CD14-positive monocyte (primary cell): ENCODE measurements around the gene CDH13. TPM values are rescaled to one million over a fixed set of nuclear protein-coding genes. Genes with fewer than 3 reads are reported as not detected.

Source experiments
- DNase-seq, 3 donors: peaks; one replicate each; pipeline ENCODE4 v3.0.0-alpha.2; 2011 to 2022
- H2AFZ ChIP-seq: 2 replicates; pipeline ENCODE4 v1.6.0; 2012; ENCODE audit warnings: mild to moderate bottlenecking, low read depth, low read length, inconsistent platforms; ENCODE audit not compliant: insufficient read depth, poor library complexity, severe bottlenecking
- H3K27ac ChIP-seq, 2 donors: 1 replicate in 1 of 2; 2 replicates in 1 of 2; pipeline ENCODE4 v1.5.1; 2012 to 2013; ENCODE audit warnings: low read length in 2 of 2, control low read depth in 1 of 2, inconsistent platforms in 1 of 2, low read depth in 1 of 2, mild to moderate bottlenecking in 1 of 2
- H3K27me3 ChIP-seq, 2 donors: one replicate each; pipeline versions ENCODE4 v1.6.0 to v1.6.1; 2011 to 2013; ENCODE audit warnings: low read length in 2 of 2; ENCODE audit not compliant: control insufficient read depth in 2 of 2, insufficient read depth in 2 of 2
- H3K36me3 ChIP-seq, 2 donors: replicated peaks in 1 of 2; 1 replicate in 1 of 2; 2 replicates in 1 of 2; pipeline versions ENCODE4 v1.5.1 to v1.6.1; 2012 to 2013; ENCODE audit warnings: low read length in 2 of 2, control low read depth in 1 of 2, inconsistent platforms in 1 of 2, mild to moderate bottlenecking in 1 of 2; ENCODE audit not compliant: insufficient read depth in 2 of 2, control insufficient read depth in 1 of 2
- H3K4me1 ChIP-seq, 2 donors: 1 replicate in 1 of 2; 2 replicates in 1 of 2; pipeline versions ENCODE4 v1.5.1 to v1.6.1; 2012 to 2013; ENCODE audit warnings: low read length in 2 of 2, control low read depth in 1 of 2, inconsistent platforms in 1 of 2, mild to moderate bottlenecking in 1 of 2, moderate library complexity in 1 of 2; ENCODE audit not compliant: insufficient read depth in 2 of 2, control insufficient read depth in 1 of 2
- H3K4me2 ChIP-seq: replicated peaks from 2 replicates; pipeline ENCODE3; 2012; ENCODE audit warnings: low read length, moderate library complexity, mild to moderate bottlenecking; ENCODE audit not compliant: poor library complexity, severe bottlenecking; ENCODE audit errors: extremely low read depth
- H3K4me3 ChIP-seq, 3 experiments: fragments of 200-600 bp in 1 of 3; sonication (generic) in 1 of 3; replicated peaks in 1 of 3; 1 replicate in 2 of 3; 2 replicates in 1 of 3; pipeline ENCODE4 v1.5.1; 2011 to 2013; ENCODE audit warnings: low read length in 3 of 3, mild to moderate bottlenecking in 3 of 3, control low read depth in 2 of 3, low read depth in 2 of 3, inconsistent platforms in 1 of 3, moderate library complexity in 1 of 3
- H3K79me2 ChIP-seq: 2 replicates; pipeline ENCODE4 v1.6.0; 2012; ENCODE audit warnings: mild to moderate bottlenecking, control low read depth, inconsistent platforms, low read length, moderate library complexity; ENCODE audit not compliant: insufficient read depth
- H3K9ac ChIP-seq: 2 replicates; pipeline ENCODE4 v1.6.0; 2017; ENCODE audit warnings: low read length, mild to moderate bottlenecking; ENCODE audit not compliant: insufficient read depth, poor library complexity, severe bottlenecking
- H3K9me3 ChIP-seq, 2 donors: replicated peaks in 1 of 2; 1 replicate in 1 of 2; 2 replicates in 1 of 2; pipeline versions ENCODE4 v1.5.1 to v1.6.1; 2012 to 2013; ENCODE audit warnings: low read length in 2 of 2, control low read depth in 1 of 2; ENCODE audit not compliant: control insufficient read depth in 1 of 2, insufficient read depth in 1 of 2
- H4K20me1 ChIP-seq: 2 replicates; pipeline ENCODE4 v1.6.0; 2012; ENCODE audit warnings: mild to moderate bottlenecking, low read length, control low read depth, moderate library complexity; ENCODE audit not compliant: insufficient read depth
- H3K27ac Mint-ChIP-seq, 7 donors: one replicate each; pipeline ENCODE4 v1.8.0; 2020; ENCODE audit warnings: mild to moderate bottlenecking in 7 of 7, mixed read lengths in 7 of 7, moderate library complexity in 6 of 7, inconsistent platforms in 2 of 7
- H3K27me3 Mint-ChIP-seq, 3 donors: one replicate each; pipeline ENCODE4 v1.8.0; 2021 to 2022; ENCODE audit warnings: low read depth in 3 of 3, mild to moderate bottlenecking in 3 of 3, mixed read lengths in 3 of 3, moderate library complexity in 3 of 3, inconsistent platforms in 1 of 3
- H3K36me3 Mint-ChIP-seq, 2 donors: one replicate each; pipeline ENCODE4 v1.8.0; 2020; ENCODE audit warnings: mixed read lengths in 2 of 2, inconsistent platforms in 1 of 2, mild to moderate bottlenecking in 1 of 2
- H3K4me1 Mint-ChIP-seq: one replicate; pipeline ENCODE4 v1.8.0; 2020; ENCODE audit warnings: mild to moderate bottlenecking, mixed read lengths
- H3K4me3 Mint-ChIP-seq, 2 donors: one replicate each; pipeline ENCODE4 v1.8.0; 2020; ENCODE audit warnings: mild to moderate bottlenecking in 2 of 2, mixed read lengths in 2 of 2, moderate library complexity in 1 of 2
- H3K9me3 Mint-ChIP-seq, 7 donors: one replicate each; pipeline ENCODE4 v1.8.0; 2020 to 2022; ENCODE audit warnings: mixed read lengths in 7 of 7, mild to moderate bottlenecking in 6 of 7, moderate library complexity in 6 of 7, inconsistent platforms in 2 of 7
- CTCF ChIP-seq: fragments of 200-600 bp; IDR thresholded peaks from one replicate; pipeline ENCODE4 v1.8.0; 2022; ENCODE audit warnings: antibody characterized with exemption, mild to moderate bottlenecking
- WGBS: methylation state at CpG from one replicate; pipeline ENCODE4 v1.1.5; 2013; ENCODE audit warnings: missing lambda C conversion rate; ENCODE audit not compliant: insufficient coverage; 5-methylcytosine and 5-hydroxymethylcytosine counted together
- intact Hi-C, 2 donors: fragments of 100-400 bp; cut with micrococcal nuclease; formaldehyde crosslinking; loops; one replicate each; pipeline versions ENCODE4 v1.15.0 to v1.15.1; 2023
- polyA plus RNA-seq, 3 donors: library from polyadenylated mRNA; depleted of rRNA in 1 of 3; unstranded in 2 of 3; stranded (reverse) in 1 of 3; fragments of 300-500 nt in 2 of 3; fragments of >200 nt in 1 of 3; fragmentation: Illumina TruSeq in 2 of 3; gene quantifications; 1 replicate in 2 of 3; 2 replicates in 1 of 3; pipeline ENCODE4 v1.2.3, GENCODE V29; 2012 to 2021

Gene CDH13
- polyA plus RNA-seq, 3 donors: 0.13 to 0.19 TPM; not detected in 1

DNA sequence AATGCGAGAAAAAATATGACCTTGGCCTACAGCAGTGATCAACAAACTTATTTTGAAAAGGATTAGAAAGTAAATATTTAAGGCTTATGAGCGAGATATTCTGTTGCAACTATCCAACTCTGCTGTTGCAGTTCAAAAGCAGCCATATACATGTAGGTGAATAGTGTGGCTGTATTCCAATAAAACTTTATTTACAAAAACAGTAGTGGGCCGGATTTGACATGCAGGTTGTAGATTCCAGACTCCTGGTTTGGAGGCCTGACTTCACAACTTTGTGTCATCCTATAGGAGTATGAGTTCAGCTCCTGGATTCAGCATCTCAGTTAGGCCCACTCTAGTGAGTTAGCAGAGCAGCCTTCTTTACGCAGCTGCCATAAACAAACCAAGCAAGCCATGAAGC, 386.3 kb downstream of the CDH13 start:
- no peak overlapping the region for H3K27ac ChIP-seq
- H3K36me3 ChIP-seq: no peaks in the 10 kb centered on the region
- H3K79me2 ChIP-seq: no peaks in the 10 kb centered on the region
- H3K4me1 Mint-ChIP-seq: no peaks in the 10 kb centered on the region
- WGBS: 100% methylated on average over 3 of the region's 4 CpGs
- no peaks in the 10 kb centered on the region for H3K9me3 ChIP-seq
- H3K27me3 Mint-ChIP-seq: peaks cover 0 to 1% (median 0%) of the 10 kb centered on the region in 3 donors
- H3K27ac Mint-ChIP-seq: no peak overlapping the region
- H3K4me1 ChIP-seq: no peaks in the 10 kb centered on the region
- TF ChIP-seq CTCF: no peak
- intact Hi-C loops: no loop called here
- no peak for DNase-seq
- no peaks in the 10 kb centered on the region for H3K27me3 ChIP-seq
- H3K9ac ChIP-seq: no peak overlapping the region
- no peak overlapping the region for H2AFZ ChIP-seq
- H3K4me3 ChIP-seq: no peak overlapping the region
- no peak overlapping the region for H3K4me2 ChIP-seq
- no peak overlapping the region for H3K4me3 Mint-ChIP-seq
- H3K36me3 Mint-ChIP-seq: no peaks in the 10 kb centered on the region
- no peaks in the 10 kb centered on the region for H4K20me1 ChIP-seq
- peaks cover 0 to 6% (median 3%) of the 10 kb centered on the region in 7 donors for H3K9me3 Mint-ChIP-seq

- Mint-ChIP-seq H3K27me3 (no peaks in the 10 kb centered on the region), H3K9me3 (peaks cover 0 to 7% (median 3%) of the 10 kb centered on the region in 7 donors), H3K27ac (no peak overlapping the region), H3K4me3 (no peak overlapping the region), H3K36me3 (no peaks in the 10 kb centered on the region), H3K4me1 (no peaks in the 10 kb centered on the region)
- no peak for DNase-seq
- Histone ChIP-seq H3K79me2 (no peaks in the 10 kb centered on the region), H3K4me1 (no peaks in the 10 kb centered on the region), H3K36me3 (no peaks in the 10 kb centered on the region), H3K27me3 (no peaks in the 10 kb centered on the region), H3K9me3 (no peaks in the 10 kb centered on the region), H2AFZ (no peak overlapping the region), H3K9ac (no peak overlapping the region), H3K27ac (no peak overlapping the region), H4K20me1 (no peaks in the 10 kb centered on the region), H3K4me2 (no peak overlapping the region), H3K4me3 (no peak overlapping the region)
- WGBS: 98% methylated on average over 6 of the region's 6 CpGs
- no peak for TF ChIP-seq CTCF
- intact Hi-C loops: no loop called here
These were observed 393.2 kb downstream of the CDH13 start for GRCh38 chr16:83019963-83020362.
